ENCODE results near the gene NWD2. TPM values are rescaled to one million over a fixed set of nuclear protein-coding genes. Genes with fewer than 3 reads are reported as not detected.
A peak's percentile ranks its signal among the peaks of the same experiment; 100 is the strongest.

NWD2 gene
- total RNA-seq, 1 donor from 2014 or later: 1.5 TPM

- Mint-ChIP-seq H3K4me3 (no peak overlapping the region), H3K27ac (no peak overlapping the region), H3K4me1 (ENCODE audit: unreplicated experiment) (no peaks in the 10 kb centered on the region), H3K9me3 (no peaks in the 10 kb centered on the region), H3K27me3 (peaks cover 48% of the 10 kb centered on the region), H3K36me3 (no peaks in the 10 kb centered on the region)
- DNase-seq (ENCODE audit: extremely low spot score, unreplicated experiment): no peak
- TF ChIP-seq CTCF (conservative IDR thresholded peaks at IDR 0.05): no peak
Measured at GRCh38 chr4:37236165-37236564, 8.4 kb upstream of the NWD2 start.

GRCh38 chr4:37241647-37242046 lies 2.9 kb upstream of the NWD2 start:
- no peaks in the 10 kb centered on the region for H3K4me1 Mint-ChIP-seq (ENCODE audit: unreplicated experiment)
- H3K27me3 Mint-ChIP-seq: peaks cover 81% of the 10 kb centered on the region
- DNase-seq (ENCODE audit: extremely low spot score, unreplicated experiment): no peak
- H3K27ac Mint-ChIP-seq: no peak overlapping the region
- H3K36me3 Mint-ChIP-seq: no peaks in the 10 kb centered on the region
- no peak overlapping the region for H3K4me3 Mint-ChIP-seq
- no peak for TF ChIP-seq CTCF (conservative IDR thresholded peaks at IDR 0.05)
- H3K9me3 Mint-ChIP-seq: no peaks in the 10 kb centered on the region

GRCh38 chr4:37243051-37243450 lies 1.5 kb upstream of the NWD2 start:
- H3K4me1 Mint-ChIP-seq (ENCODE audit: unreplicated experiment): no peaks in the 10 kb centered on the region

GRCh38 chr4:37243722-37244582 lies 591 bp upstream of the NWD2 start:
- Mint-ChIP-seq H3K36me3 (no peaks in the 10 kb centered on the region), H3K4me1 (ENCODE audit: unreplicated experiment) (no peaks in the 10 kb centered on the region), H3K4me3 (peak overlapping the region; percentile 80), H3K9me3 (no peaks in the 10 kb centered on the region), H3K27me3 (peaks cover 91% of the 10 kb centered on the region), H3K27ac (no peak overlapping the region)
- DNase-seq (ENCODE audit: extremely low spot score, unreplicated experiment): peak; percentile 67
- peak; percentile 61 for TF ChIP-seq CTCF (conservative IDR thresholded peaks at IDR 0.05)

More at GRCh38 chr4:37243051-37243450, 1.5 kb upstream of the NWD2 start:
- TF ChIP-seq CTCF (conservative IDR thresholded peaks at IDR 0.05): no peak
- peaks cover 85% of the 10 kb centered on the region for H3K27me3 Mint-ChIP-seq
- H3K4me3 Mint-ChIP-seq: peak overlapping the region; percentile 44
- no peaks in the 10 kb centered on the region for H3K36me3 Mint-ChIP-seq
- no peaks in the 10 kb centered on the region for H3K9me3 Mint-ChIP-seq
- DNase-seq (ENCODE audit: extremely low spot score, unreplicated experiment): no peak
- no peak overlapping the region for H3K27ac Mint-ChIP-seq

- H3K9me3 Mint-ChIP-seq: no peaks in the 10 kb centered on the region
- no peak overlapping the region for H3K27ac Mint-ChIP-seq
- peaks cover 90% of the 10 kb centered on the region for H3K27me3 Mint-ChIP-seq
- peak overlapping the region; percentile 87 for H3K4me3 Mint-ChIP-seq
- no peaks in the 10 kb centered on the region for H3K36me3 Mint-ChIP-seq
- DNase-seq (ENCODE audit: extremely low spot score, unreplicated experiment): no peak
- no peak for TF ChIP-seq CTCF (conservative IDR thresholded peaks at IDR 0.05)
- H3K4me1 Mint-ChIP-seq (ENCODE audit: unreplicated experiment): no peaks in the 10 kb centered on the region
Measured at GRCh38 chr4:37245391-37245954, 930 bp downstream of the NWD2 start.
